HEK293 (cell line): Measurements from ENCODE around the gene PFN1.

Experiments
- CTCF ChIA-PET: fragments of 350-600 bp; formaldehyde crosslinking; extraction: SDS; loops from one replicate; lab custom pipeline; 2021; ENCODE audit warnings: antibody characterized with exemption; lab: Yijun Ruan, JAX
- POLR2A ChIA-PET: fragments of 300-600 bp; formaldehyde crosslinking; extraction: SDS; loops from one replicate; lab custom pipeline; 2020; ENCODE audit warnings: antibody characterized with exemption, inconsistent platforms; lab: Yijun Ruan, JAX
- H3K27ac ChIP-seq: fragments of 200-500 bp; sonication (Bioruptor generic); 2 replicates; pipeline ENCODE4 v1.5.1; 2014; ENCODE audit warnings: low read depth, low read length, control low read depth, inconsistent platforms; ENCODE audit errors: extremely low read depth
- H3K36me3 ChIP-seq, 2 experiments: fragments of 200-500 bp in 1 of 2; sonication (Bioruptor generic) in 1 of 2; 1 replicate in 1 of 2; 2 replicates in 1 of 2; pipeline ENCODE4 v1.5.1; 2014 to 2017; ENCODE audit warnings: inconsistent platforms in 2 of 2, low read length in 2 of 2; ENCODE audit not compliant: control insufficient read depth in 2 of 2, insufficient read depth in 1 of 2
- H3K4me1 ChIP-seq: fragments of 200-500 bp; sonication (Bioruptor generic); 2 replicates; pipeline ENCODE4 v1.5.1; 2014; ENCODE audit warnings: mild to moderate bottlenecking, low read length, inconsistent platforms; ENCODE audit not compliant: control insufficient read depth, insufficient read depth
- H3K4me3 ChIP-seq: 2 replicates; pipeline ENCODE4 v1.5.1; 2011; ENCODE audit warnings: low read depth, mild to moderate bottlenecking, control low read depth, low read length, moderate library complexity
- H3K9me3 ChIP-seq: fragments of 200-500 bp; sonication (Bioruptor generic); 2 replicates; pipeline ENCODE4 v1.5.1; 2014; ENCODE audit warnings: low read depth, low read length, inconsistent platforms; ENCODE audit not compliant: control insufficient read depth, insufficient read depth
- BCL11A ChIP-seq: fragments of 450-650 bp; formaldehyde crosslinking; IDR thresholded peaks from 2 replicates; pipeline ENCODE4 v1.5.1; 2016; ENCODE audit warnings: low read depth, missing biosample characterization, missing genetic modification characterization
- CTCF ChIP-seq: fragments of 450-650 bp; formaldehyde crosslinking; IDR thresholded peaks from 2 replicates; pipeline ENCODE4 v1.5.1; 2016; ENCODE audit warnings: missing biosample characterization, missing genetic modification characterization
- KLF7 ChIP-seq: fragments of 450-650 bp; formaldehyde crosslinking; IDR thresholded peaks from 2 replicates; pipeline ENCODE4 v1.5.1; 2016; ENCODE audit warnings: missing biosample characterization, missing genetic modification characterization, borderline replicate concordance
- OSR2 ChIP-seq: fragments of 450-650 bp; formaldehyde crosslinking; IDR thresholded peaks from 2 replicates; pipeline ENCODE4 v1.5.1; 2016; ENCODE audit warnings: missing biosample characterization, missing genetic modification characterization
- PRDM10 ChIP-seq: fragments of 450-650 bp; formaldehyde crosslinking; IDR thresholded peaks from 2 replicates; pipeline ENCODE4 v1.5.1; 2016; ENCODE audit warnings: missing biosample characterization, missing genetic modification characterization
- REST ChIP-seq: fragments of 450-650 bp; formaldehyde crosslinking; IDR thresholded peaks from 2 replicates; pipeline ENCODE4 v1.5.1; 2016; ENCODE audit warnings: missing biosample characterization, missing genetic modification characterization
- ZNF324 ChIP-seq: fragments of 450-650 bp; formaldehyde crosslinking; IDR thresholded peaks from 2 replicates; pipeline ENCODE4 v1.5.1; 2016; ENCODE audit warnings: missing biosample characterization, missing genetic modification characterization
- ZNF341 ChIP-seq: fragments of 450-650 bp; formaldehyde crosslinking; IDR thresholded peaks from 2 replicates; pipeline ENCODE4; 2016; ENCODE audit warnings: low read depth, missing biosample characterization, missing genetic modification characterization
- ZNF362 ChIP-seq: fragments of 450-650 bp; formaldehyde crosslinking; IDR thresholded peaks from 2 replicates; pipeline ENCODE4 v1.5.1; 2016; ENCODE audit warnings: missing biosample characterization, missing genetic modification characterization
- ZNF48 ChIP-seq: fragments of 450-650 bp; formaldehyde crosslinking; IDR thresholded peaks from 2 replicates; pipeline ENCODE4 v1.5.1; 2016; ENCODE audit warnings: missing biosample characterization, missing genetic modification characterization
- ZNF501 ChIP-seq: fragments of 450-650 bp; formaldehyde crosslinking; IDR thresholded peaks from 2 replicates; pipeline ENCODE4 v1.5.1; 2016; ENCODE audit warnings: missing biosample characterization, missing genetic modification characterization
- ZNF510 ChIP-seq: fragments of 450-650 bp; formaldehyde crosslinking; IDR thresholded peaks from 2 replicates; pipeline ENCODE4 v1.5.1; 2018; ENCODE audit warnings: mild to moderate bottlenecking, missing genetic modification characterization, missing biosample characterization; ENCODE audit not compliant: insufficient replicate concordance
- ZNF571 ChIP-seq: fragments of 450-650 bp; formaldehyde crosslinking; IDR thresholded peaks from 2 replicates; pipeline ENCODE4 v1.5.0; 2017; ENCODE audit warnings: missing biosample characterization, missing genetic modification characterization
- ZNF624 ChIP-seq: fragments of 450-650 bp; formaldehyde crosslinking; IDR thresholded peaks from 2 replicates; pipeline ENCODE4 v1.5.1; 2017; ENCODE audit warnings: missing biosample characterization, missing genetic modification characterization
- ZNF664 ChIP-seq: fragments of 450-650 bp; formaldehyde crosslinking; IDR thresholded peaks from 2 replicates; pipeline ENCODE4 v1.5.1; 2016; ENCODE audit warnings: missing biosample characterization, missing genetic modification characterization
- ZNF785 ChIP-seq: fragments of 450-650 bp; formaldehyde crosslinking; IDR thresholded peaks from 2 replicates; pipeline ENCODE4 v1.5.1; 2016; ENCODE audit warnings: missing biosample characterization, missing genetic modification characterization
- TF ChIP-seq, protein P1 (sequence below): fragments of 450-650 bp; formaldehyde crosslinking; IDR thresholded peaks from 2 replicates; pipeline ENCODE4 v1.5.1; 2016; ENCODE audit warnings: missing biosample characterization, missing genetic modification characterization

The PFN1 gene

DNA sequence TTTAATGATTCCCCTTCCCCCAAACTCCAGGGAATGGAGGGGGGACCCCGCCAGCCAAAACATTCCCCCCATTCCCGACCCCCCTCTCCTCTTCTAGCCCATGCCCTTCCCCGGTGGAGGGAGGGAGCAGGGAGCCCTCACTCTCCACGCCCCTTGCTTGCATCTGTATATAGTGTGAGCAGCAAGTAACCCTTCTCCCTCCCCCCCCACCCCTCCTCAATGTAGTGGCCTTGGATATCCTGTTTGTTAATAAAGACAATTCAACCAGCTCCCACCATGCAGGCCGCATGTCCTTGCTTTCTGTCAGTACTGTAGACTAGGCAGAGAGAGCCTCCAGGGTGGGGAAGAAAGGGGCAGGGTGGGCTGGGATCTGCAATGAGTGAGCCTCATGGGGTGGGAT, 50.5 kb downstream of the PFN1 start (continued):
- no peak for TF ChIP-seq ZNF510 (tag by site-specific recombination)
- TF ChIP-seq ZNF501: no peak
- no peak for TF ChIP-seq ZNF324 (tag by site-specific recombination)
- TF ChIP-seq OSR2 (tag by site-specific recombination): no peak
- TF ChIP-seq KLF7 (tag by site-specific recombination): no peak

GRCh38 chr17:4897198-4897687, 51.1 kb downstream of the PFN1 start:
- Histone ChIP-seq H3K9me3 (no peaks in the 10 kb centered on the region), H3K4me1 (no peaks in the 10 kb centered on the region), H3K36me3 (peaks cover 0 to 73% of the 10 kb centered on the region in 2 experiments; a peak in 2 of 3 replicates), H3K27ac (no peak overlapping the region), H3K4me3 (no peak overlapping the region)
- ChIA-PET CTCF (interaction anchor here (0.6 to 1.5 kb wide), 5 partner anchors 82 to 330 kb away, joined by 3 to 5 read pairs (median 4); no protein-coding TSS in a partner anchor), POLR2A (no interaction called here)
- TF ChIP-seq ZNF341 (tag by site-specific recombination): peak; percentile 35; the same call in 1 of the 2 replicates
- TF ChIP-seq, protein P1, sequence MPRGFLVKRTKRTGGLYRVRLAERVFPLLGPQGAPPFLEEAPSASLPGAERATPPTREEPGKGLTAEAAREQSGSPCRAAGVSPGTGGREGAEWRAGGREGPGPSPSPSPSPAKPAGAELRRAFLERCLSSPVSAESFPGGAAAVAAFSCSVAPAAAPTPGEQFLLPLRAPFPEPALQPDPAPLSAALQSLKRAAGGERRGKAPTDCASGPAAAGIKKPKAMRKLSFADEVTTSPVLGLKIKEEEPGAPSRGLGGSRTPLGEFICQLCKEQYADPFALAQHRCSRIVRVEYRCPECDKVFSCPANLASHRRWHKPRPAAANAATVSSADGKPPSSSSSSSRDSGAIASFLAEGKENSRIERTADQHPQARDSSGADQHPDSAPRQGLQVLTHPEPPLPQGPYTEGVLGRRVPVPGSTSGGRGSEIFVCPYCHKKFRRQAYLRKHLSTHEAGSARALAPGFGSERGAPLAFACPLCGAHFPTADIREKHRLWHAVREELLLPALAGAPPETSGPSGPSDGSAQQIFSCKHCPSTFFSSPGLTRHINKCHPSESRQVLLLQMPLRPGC (tag by site-specific recombination): no peak
- TF ChIP-seq, all 188 proteins: peak for 1

DNA sequence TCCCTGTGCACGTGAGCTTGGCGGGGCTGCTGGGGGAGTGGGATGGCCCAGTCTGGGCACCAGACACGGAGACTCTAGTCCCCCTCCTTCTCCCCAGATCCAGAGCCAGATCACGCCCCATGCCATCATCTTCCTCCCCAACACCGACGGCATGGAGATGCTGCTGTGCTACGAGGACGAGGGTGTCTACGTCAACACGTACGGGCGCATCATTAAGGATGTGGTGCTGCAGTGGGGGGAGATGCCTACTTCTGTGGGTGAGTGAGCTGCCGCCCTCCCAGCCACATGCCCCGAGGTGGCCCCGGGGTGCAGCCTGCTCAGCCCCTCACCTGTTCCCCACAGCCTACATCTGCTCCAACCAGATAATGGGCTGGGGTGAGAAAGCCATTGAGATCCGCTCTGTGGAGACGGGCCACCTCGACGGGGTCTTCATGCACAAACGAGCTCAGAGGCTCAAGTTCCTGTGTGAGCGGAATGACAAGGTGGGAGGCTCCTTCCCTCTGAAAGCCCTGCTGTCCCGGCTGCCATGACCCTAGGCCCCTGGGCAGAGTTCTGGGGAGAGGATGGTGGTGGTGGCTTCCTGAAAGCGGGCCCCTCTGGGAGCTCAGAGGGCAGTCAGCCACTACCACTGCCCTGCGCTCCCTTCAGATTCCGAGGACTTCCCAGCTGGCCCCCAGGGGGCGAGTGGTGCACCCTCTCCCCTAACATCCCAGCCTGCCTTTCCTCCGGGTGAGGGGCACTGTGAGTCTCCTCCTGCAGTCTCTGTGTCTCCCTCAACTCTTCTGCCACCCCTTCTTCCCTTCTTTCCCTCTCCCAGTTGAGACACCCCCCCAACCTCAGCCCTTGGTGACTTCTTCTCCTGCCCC, 51.8 kb downstream of the PFN1 start:
- H3K27ac ChIP-seq: 0 out of 2 replicates have a peak overlapping the region, but pooled peaks have one; percentile 1
- POLR2A ChIA-PET: no interaction called here
- peaks cover 0 to 79% of the 10 kb centered on the region in 2 experiments; a peak in 2 of 3 replicates for H3K36me3 ChIP-seq
- H3K4me1 ChIP-seq: no peaks in the 10 kb centered on the region
- CTCF ChIA-PET: interaction anchor here (0.7 to 1.5 kb wide), 3 partner anchors 164 to 330 kb away, joined by 3 to 5 read pairs (median 4); no protein-coding TSS in a partner anchor
- H3K4me3 ChIP-seq: no peak overlapping the region
- no peaks in the 10 kb centered on the region for H3K9me3 ChIP-seq
- no peak for TF ChIP-seq ZNF664 (tag by site-specific recombination)
- peak; percentile 62 for TF ChIP-seq PRDM10 (tag by site-specific recombination)
- no peak for TF ChIP-seq REST (tag by site-specific recombination)
- no peak for TF ChIP-seq ZNF624 (tag by site-specific recombination)
- no peak for TF ChIP-seq ZNF571
- no peak for TF ChIP-seq ZNF362 (tag by site-specific recombination)
- 0 out of 2 replicates have a peak, but pooled peaks have one; percentile 9 for TF ChIP-seq CTCF (tag by site-specific recombination)
- no peak for TF ChIP-seq ZNF785 (tag by site-specific recombination)
- TF ChIP-seq BCL11A (tag by site-specific recombination): no peak
- TF ChIP-seq ZNF48 (tag by site-specific recombination): no peak
